ENCODE data around the gene MARCKSL1.

GRCh38 chr1:32311709-32312393, 24.2 kb downstream of the MARCKSL1 start:
- TF ChIP-seq CTCF (IDR thresholded peaks at IDR 0.05) (no peak), POLR2A (IDR thresholded peaks at IDR 0.05) (no peak)

Data from body of pancreas (tissue), 4 donors.